Ascending aorta (tissue), 2 donors: Measurements from ENCODE around the gene CEP131. TPM values are rescaled to one million over a fixed set of nuclear protein-coding genes. Genes with fewer than 3 reads are reported as not detected.

ENCODE experiments used
- DNase-seq, 2 donors: peaks; one replicate each; pipeline ENCODE4 v3.0.0-alpha.2; 2019; ENCODE audit warnings: low spot score in 2 of 2
- H3K27ac ChIP-seq, 2 donors: fragments of 200-600 bp; sonication (generic); one replicate each; pipeline ENCODE4 v1.5.1; 2016 to 2017; ENCODE audit warnings: mild to moderate bottlenecking in 1 of 2
- H3K27me3 ChIP-seq: fragments of 200-600 bp; sonication (generic); one replicate; pipeline ENCODE4 v1.5.1; 2017
- H3K36me3 ChIP-seq, 2 donors: fragments of 200-600 bp; sonication (generic); one replicate each; pipeline ENCODE4 v1.5.1; 2016
- H3K4me1 ChIP-seq, 2 donors: fragments of 200-600 bp; sonication (generic); one replicate each; pipeline ENCODE4 v1.5.1; 2016 to 2017; ENCODE audit warnings: mild to moderate bottlenecking in 1 of 2
- H3K4me3 ChIP-seq, 2 donors: fragments of 200-600 bp; sonication (generic); one replicate each; pipeline ENCODE4 v1.5.1; 2016 to 2017; ENCODE audit warnings: mild to moderate bottlenecking in 1 of 2
- H3K9me3 ChIP-seq, 2 donors: fragments of 200-600 bp; sonication (generic); one replicate each; pipeline ENCODE4 v1.5.1; 2016
- intact Hi-C: fragments of 100-400 bp; cut with DNase I; formaldehyde crosslinking; loops from one replicate; pipeline ENCODE4 v1.15.1; 2023
- total RNA-seq: library from RNA; depleted of rRNA; stranded (reverse); fragments of >200 nt; gene quantifications from one replicate; pipeline ENCODE4 v1.1.0, GENCODE V29; 2016
- TF ChIP-seq, protein P1 (sequence below), 3 experiments: fragments of 200-600 bp in 2 of 3; fragments of 450-650 bp in 1 of 3; sonication (generic) in 2 of 3; IDR thresholded peaks; one replicate each; pipeline ENCODE4 v1.5.1; 2016 to 2019; ENCODE audit warnings: antibody characterized with exemption in 3 of 3, mild to moderate bottlenecking in 1 of 3, moderate library complexity in 1 of 3

CEP131 gene
- total RNA-seq, 1 donor from 2014 or later: 6.7 TPM

DNA sequence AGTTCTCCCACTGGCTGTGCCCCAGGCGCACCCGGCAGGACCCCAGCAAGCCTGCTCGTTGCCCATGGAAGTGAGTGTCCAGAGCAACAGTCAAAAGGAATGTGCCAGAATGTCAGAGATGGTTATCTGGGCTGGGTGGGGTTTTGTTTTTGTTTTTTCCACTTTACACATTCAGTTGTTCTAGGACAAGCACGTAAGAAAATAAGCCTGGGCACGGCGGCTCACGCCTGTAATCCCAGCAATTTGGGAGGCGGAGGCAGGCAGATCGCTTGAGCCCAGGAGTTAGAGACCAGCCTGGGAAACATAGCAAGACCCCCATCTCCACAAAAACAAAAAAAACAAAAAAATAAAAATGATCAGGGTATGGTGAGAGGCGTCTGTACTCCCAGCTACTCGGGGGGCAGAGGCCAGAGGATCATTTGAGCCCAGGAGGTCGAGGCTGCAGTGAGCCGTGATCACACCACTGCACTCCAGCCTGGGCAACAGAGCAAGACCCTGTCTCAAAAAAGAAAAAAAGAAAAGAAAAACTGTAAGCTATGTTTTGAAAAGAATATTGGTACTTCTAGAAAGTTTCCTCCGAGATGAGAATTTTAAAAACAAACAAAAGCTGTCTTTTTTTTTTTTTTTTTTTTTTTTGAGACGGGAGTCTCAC is 24.7 kb upstream of the CEP131 start:
- TF ChIP-seq, protein P1, sequence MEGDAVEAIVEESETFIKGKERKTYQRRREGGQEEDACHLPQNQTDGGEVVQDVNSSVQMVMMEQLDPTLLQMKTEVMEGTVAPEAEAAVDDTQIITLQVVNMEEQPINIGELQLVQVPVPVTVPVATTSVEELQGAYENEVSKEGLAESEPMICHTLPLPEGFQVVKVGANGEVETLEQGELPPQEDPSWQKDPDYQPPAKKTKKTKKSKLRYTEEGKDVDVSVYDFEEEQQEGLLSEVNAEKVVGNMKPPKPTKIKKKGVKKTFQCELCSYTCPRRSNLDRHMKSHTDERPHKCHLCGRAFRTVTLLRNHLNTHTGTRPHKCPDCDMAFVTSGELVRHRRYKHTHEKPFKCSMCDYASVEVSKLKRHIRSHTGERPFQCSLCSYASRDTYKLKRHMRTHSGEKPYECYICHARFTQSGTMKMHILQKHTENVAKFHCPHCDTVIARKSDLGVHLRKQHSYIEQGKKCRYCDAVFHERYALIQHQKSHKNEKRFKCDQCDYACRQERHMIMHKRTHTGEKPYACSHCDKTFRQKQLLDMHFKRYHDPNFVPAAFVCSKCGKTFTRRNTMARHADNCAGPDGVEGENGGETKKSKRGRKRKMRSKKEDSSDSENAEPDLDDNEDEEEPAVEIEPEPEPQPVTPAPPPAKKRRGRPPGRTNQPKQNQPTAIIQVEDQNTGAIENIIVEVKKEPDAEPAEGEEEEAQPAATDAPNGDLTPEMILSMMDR (IDR thresholded peaks at IDR 0.05): no peak
- Histone ChIP-seq H3K27ac (no peak overlapping the region), H3K4me1 (no peaks in the 10 kb centered on the region), H3K36me3 (peaks cover 27 to 33% of the 10 kb centered on the region in 2 donors), H3K27me3 (no peaks in the 10 kb centered on the region), H3K4me3 (no peak overlapping the region), H3K9me3 (no peaks in the 10 kb centered on the region)
- no peak for DNase-seq
- intact Hi-C loops: no loop called here

DNA sequence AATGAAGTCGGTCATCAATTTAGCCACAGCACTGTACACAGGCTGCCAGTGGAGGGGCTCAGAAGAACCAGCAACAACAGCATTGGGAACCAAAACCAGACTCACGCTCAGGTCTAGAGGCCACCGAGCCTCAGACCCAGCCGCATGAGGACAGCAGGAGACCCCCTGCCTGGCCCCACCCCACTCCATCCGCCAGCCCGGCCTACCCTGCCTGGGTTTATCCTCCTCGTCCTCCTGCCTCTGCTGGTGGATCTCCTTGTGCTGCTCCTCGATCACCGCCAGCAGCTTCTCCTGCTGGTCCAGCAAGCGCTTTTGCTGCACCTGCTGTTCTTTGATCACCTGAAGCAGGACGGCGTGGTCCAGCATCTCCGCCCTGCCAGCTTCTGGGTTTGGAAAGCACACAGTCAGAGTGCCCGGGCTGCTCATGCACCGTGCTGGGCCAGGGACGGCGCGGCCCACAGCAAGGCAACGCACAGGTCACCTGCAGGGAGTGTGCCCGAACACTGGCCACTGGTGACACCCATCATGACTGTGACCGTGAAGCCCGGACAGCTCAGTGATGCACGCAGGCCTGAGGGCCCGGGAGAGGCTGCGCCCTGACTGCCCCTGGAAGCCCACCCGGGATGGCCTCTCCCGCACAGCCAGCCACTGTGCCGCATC is 24.0 kb upstream of the CEP131 start:
- TF ChIP-seq, protein P1 (IDR thresholded peaks at IDR 0.05): no peak
- intact Hi-C loops: no loop called here
- H3K36me3 ChIP-seq: peaks cover 21 to 26% of the 10 kb centered on the region in 2 donors

GRCh38 chr17:81246343-81246670 is 23.5 kb upstream of the CEP131 start:
- no peak for DNase-seq
- peaks cover 16 to 22% of the 10 kb centered on the region in 2 donors for H3K36me3 ChIP-seq
- no peak overlapping the region for H3K4me3 ChIP-seq
- H3K27me3 ChIP-seq: no peaks in the 10 kb centered on the region
- TF ChIP-seq, protein P1 (IDR thresholded peaks at IDR 0.05): no peak
- intact Hi-C loops: no loop called here
- H3K4me1 ChIP-seq: no peaks in the 10 kb centered on the region
- no peaks in the 10 kb centered on the region for H3K9me3 ChIP-seq
- H3K27ac ChIP-seq: no peak overlapping the region

More for the DNA sequence above, 24.0 kb upstream of the CEP131 start:
- Histone ChIP-seq H3K27me3 (no peaks in the 10 kb centered on the region), H3K4me3 (no peak overlapping the region), H3K9me3 (no peaks in the 10 kb centered on the region), H3K27ac (no peak overlapping the region), H3K4me1 (no peaks in the 10 kb centered on the region)
- DNase-seq: no peak

DNA sequence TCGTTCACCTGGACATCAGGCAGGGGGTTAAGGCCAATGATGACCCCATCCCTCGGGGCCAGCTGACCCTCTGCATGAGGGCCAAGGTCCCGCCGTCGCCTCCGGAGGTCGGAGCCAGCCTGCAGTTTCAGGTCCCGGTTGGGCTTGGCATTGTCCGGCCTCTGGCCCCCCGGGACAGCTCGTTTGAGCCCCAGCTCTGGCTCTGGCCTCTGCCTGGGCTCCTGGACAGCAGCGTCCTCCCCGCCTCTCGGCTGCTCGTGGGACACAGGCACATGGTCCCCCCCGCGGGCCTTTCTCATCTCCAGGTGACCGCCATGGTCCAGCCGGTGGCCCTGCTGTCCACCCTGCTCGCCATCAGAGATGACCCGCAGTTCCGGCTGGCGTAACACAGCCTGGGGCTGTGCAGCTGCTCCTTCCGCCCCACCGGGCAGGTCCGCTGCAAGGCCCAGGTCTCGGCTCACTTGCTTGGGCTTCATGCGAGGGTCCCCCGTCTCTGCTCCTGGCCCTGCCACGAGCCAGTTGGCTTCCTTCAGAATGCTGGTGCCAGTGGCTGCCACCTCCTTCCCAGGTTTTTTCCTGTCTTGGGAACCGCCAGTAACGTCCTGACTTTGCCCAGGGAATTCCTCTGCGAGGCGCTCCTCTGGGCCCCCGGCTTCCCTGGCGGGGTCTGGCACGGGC is 23.0 kb upstream of the CEP131 start:
- Histone ChIP-seq H3K27ac (no peak overlapping the region), H3K27me3 (no peaks in the 10 kb centered on the region), H3K4me1 (no peaks in the 10 kb centered on the region), H3K9me3 (no peaks in the 10 kb centered on the region), H3K36me3 (peaks cover 11 to 17% of the 10 kb centered on the region in 2 donors), H3K4me3 (no peak overlapping the region)
- intact Hi-C loops: no loop called here
- TF ChIP-seq, protein P1 (IDR thresholded peaks at IDR 0.05): no peak
- no peak for DNase-seq

GRCh38 chr17:81245024-81245664 is 22.4 kb upstream of the CEP131 start:
- no peak for DNase-seq
- peaks cover 6 to 11% of the 10 kb centered on the region in 2 donors for H3K36me3 ChIP-seq
- intact Hi-C loops: no loop called here

More at GRCh38 chr17:81245024-81245664, 22.4 kb upstream of the CEP131 start:
- TF ChIP-seq, protein P1 (IDR thresholded peaks at IDR 0.05): no peak
- H3K27ac ChIP-seq: no peak overlapping the region
- H3K9me3 ChIP-seq: no peaks in the 10 kb centered on the region
- H3K4me3 ChIP-seq: no peak overlapping the region
- peaks cover 1 to 4% of the 10 kb centered on the region in 2 donors for H3K4me1 ChIP-seq
- no peaks in the 10 kb centered on the region for H3K27me3 ChIP-seq
